Uterus (tissue), 4 donors: ENCODE results near the gene COLGALT1. TPM values are rescaled to one million over a fixed set of nuclear protein-coding genes. Genes with fewer than 3 reads are reported as not detected.
A peak's percentile ranks its signal among the peaks of the same experiment; 100 is the strongest.

ENCODE experiments used
- DNase-seq, 2 donors: peaks; one replicate each; pipeline ENCODE4 v3.0.0-alpha.2; 2019 to 2020
- H3K27ac ChIP-seq, 2 donors: fragments of 200-600 bp; sonication (generic); 1 replicate in 1 of 2; 2 replicates in 1 of 2; pipeline ENCODE4 v1.5.1; 2016 to 2018
- H3K27me3 ChIP-seq, 2 donors: fragments of 200-600 bp; sonication (generic); one replicate each; pipeline ENCODE4 v1.5.1; 2018 to 2019; ENCODE audit warnings: control low read depth in 1 of 2
- H3K36me3 ChIP-seq, 2 donors: fragments of 200-600 bp; sonication (generic); one replicate each; pipeline ENCODE4 v1.5.1; 2019; ENCODE audit warnings: control low read depth in 1 of 2
- H3K4me1 ChIP-seq, 2 donors: fragments of 200-600 bp; sonication (generic); one replicate each; pipeline ENCODE4 v1.5.1; 2018 to 2019; ENCODE audit warnings: control low read depth in 1 of 2
- H3K4me3 ChIP-seq, 2 donors: fragments of 200-600 bp; sonication (generic); 1 replicate in 1 of 2; 2 replicates in 1 of 2; pipeline ENCODE4 v1.5.1; 2018 to 2019; ENCODE audit warnings: mild to moderate bottlenecking in 1 of 2
- H3K9me3 ChIP-seq, 2 donors: fragments of 200-600 bp; sonication (generic); one replicate each; pipeline ENCODE4 v1.5.1; 2019; ENCODE audit warnings: control low read depth in 1 of 2
- POLR2A ChIP-seq, 2 donors: fragments of 450-650 bp; IDR thresholded peaks; one replicate each; pipeline ENCODE4 v1.6.1; 2016; ENCODE audit warnings: antibody characterized with exemption in 2 of 2, mild to moderate bottlenecking in 1 of 2, moderate library complexity in 1 of 2
- intact Hi-C: fragments of 100-400 bp; cut with DNase I; formaldehyde crosslinking; loops from one replicate; pipeline ENCODE4 v1.15.1; 2023; ENCODE audit warnings: low total_unique reads
- total RNA-seq, 4 donors: library from RNA; depleted of rRNA in 3 of 4; stranded (reverse); fragments of >200 nt in 3 of 4; gene quantifications; one replicate each; pipeline versions ENCODE4 v1.1.0 to v1.2.4, GENCODE V29; 2014 to 2023
- TF ChIP-seq, protein P1 (sequence below), 4 experiments: fragments of 200-600 bp in 2 of 4; fragments of 450-650 bp in 2 of 4; sonication (generic) in 2 of 4; IDR thresholded peaks; one replicate each; pipeline ENCODE4 v1.5.1; 2016 to 2019; ENCODE audit warnings: antibody characterized with exemption in 4 of 4, mild to moderate bottlenecking in 2 of 4, moderate library complexity in 1 of 4
- donor health status: DM: yes; HTN: yes; CAD: no.

The COLGALT1 gene
- total RNA-seq, 4 donors from 2014 or later = 24.6 to 56.6 (median 52.0) TPM

DNA sequence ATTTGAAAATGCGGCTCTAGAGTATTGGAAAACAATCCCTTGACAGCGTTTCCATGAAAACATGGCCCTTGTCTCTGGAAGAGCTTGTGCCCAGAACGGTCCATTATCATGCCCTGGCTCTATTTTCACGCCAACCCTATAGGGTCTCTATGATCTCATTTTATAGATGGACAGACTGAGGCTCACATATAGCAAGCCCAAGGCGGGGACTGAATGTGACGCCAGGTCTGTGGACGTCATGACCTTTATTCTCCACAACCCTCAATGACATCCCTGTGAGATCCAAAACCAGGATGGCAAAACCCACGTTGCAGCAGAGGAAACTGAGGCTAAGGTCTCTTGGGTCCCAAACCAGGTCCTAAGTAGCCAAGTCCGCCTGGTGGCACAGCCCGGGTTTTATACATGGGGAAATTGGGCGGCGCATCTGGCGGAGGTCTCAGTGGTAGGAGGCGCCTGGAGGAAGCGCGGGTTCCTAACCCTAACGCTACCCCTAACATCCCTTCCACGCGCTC is 425 bp upstream of the COLGALT1 start:
- H3K9me3 ChIP-seq = no peaks in the 10 kb centered on the region
- H3K4me3 ChIP-seq = peak overlapping the region; percentile 76 to 99
- intact Hi-C loops = no loop called here
- TF ChIP-seq POLR2A (IDR thresholded peaks at IDR 0.05) = no peak
- peaks cover 0 to 8% of the 10 kb centered on the region in 2 donors for H3K4me1 ChIP-seq
- H3K27me3 ChIP-seq = no peaks in the 10 kb centered on the region
- peak overlapping the region; percentile 62 to 80 for H3K27ac ChIP-seq
- no peaks in the 10 kb centered on the region for H3K36me3 ChIP-seq
- no peak for DNase-seq

DNA sequence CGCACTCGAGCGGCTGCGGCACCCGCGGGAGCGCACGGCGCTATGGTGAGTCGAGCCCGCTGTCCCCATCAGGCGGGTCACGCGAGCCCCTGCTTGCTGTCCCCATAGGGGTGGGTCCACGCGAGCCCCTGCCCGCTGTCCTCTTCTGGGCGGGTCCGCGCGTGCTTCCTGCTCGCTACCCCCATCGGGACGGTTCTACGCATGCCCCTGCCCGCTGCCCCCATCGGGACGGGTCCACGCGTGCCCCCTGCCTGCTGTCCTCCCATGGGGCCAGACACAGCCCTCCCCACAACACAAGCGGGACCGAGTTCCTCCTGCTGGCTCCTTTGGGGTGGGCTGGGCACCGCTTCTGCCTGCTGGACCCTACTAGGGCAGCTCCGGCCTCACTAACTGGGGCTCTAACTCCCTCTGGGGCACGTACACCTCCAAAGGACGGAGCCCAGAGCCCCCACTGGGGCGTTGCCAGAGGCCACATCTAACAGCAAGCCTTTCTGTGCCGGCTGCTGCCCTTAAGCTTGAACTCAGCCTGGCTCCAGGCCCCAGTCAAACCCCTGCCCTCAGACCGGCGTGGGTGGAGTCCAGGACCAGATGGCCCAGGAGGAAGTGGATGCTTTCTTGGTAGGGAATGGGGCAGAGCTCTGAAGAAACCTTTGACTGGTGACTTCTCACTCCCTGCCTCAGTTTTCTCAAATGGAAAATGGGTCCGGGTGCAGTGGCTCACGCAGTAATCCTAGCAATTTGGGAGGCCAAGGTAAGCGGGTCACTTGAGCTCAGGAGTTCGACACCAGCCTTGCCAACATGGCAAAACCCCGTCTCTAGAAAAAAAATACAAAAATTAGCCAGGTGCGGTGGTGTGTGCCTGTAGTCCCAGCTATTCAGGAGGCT is 722 bp downstream of the COLGALT1 start:
- H3K4me3 ChIP-seq = peak overlapping the region; percentile 76 to 99
- H3K4me1 ChIP-seq = peaks cover 0 to 8% of the 10 kb centered on the region in 2 donors
- H3K9me3 ChIP-seq = no peaks in the 10 kb centered on the region
- peak overlapping the region; percentile 78 to 80 for H3K27ac ChIP-seq
- peak; percentile 36 to 55 for DNase-seq
- H3K36me3 ChIP-seq = no peaks in the 10 kb centered on the region
- no peak for TF ChIP-seq POLR2A (IDR thresholded peaks at IDR 0.05)
- TF ChIP-seq, protein P1, sequence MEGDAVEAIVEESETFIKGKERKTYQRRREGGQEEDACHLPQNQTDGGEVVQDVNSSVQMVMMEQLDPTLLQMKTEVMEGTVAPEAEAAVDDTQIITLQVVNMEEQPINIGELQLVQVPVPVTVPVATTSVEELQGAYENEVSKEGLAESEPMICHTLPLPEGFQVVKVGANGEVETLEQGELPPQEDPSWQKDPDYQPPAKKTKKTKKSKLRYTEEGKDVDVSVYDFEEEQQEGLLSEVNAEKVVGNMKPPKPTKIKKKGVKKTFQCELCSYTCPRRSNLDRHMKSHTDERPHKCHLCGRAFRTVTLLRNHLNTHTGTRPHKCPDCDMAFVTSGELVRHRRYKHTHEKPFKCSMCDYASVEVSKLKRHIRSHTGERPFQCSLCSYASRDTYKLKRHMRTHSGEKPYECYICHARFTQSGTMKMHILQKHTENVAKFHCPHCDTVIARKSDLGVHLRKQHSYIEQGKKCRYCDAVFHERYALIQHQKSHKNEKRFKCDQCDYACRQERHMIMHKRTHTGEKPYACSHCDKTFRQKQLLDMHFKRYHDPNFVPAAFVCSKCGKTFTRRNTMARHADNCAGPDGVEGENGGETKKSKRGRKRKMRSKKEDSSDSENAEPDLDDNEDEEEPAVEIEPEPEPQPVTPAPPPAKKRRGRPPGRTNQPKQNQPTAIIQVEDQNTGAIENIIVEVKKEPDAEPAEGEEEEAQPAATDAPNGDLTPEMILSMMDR (IDR thresholded peaks at IDR 0.05) = no peak
- intact Hi-C loops = no loop called here
- H3K27me3 ChIP-seq = no peaks in the 10 kb centered on the region

DNA sequence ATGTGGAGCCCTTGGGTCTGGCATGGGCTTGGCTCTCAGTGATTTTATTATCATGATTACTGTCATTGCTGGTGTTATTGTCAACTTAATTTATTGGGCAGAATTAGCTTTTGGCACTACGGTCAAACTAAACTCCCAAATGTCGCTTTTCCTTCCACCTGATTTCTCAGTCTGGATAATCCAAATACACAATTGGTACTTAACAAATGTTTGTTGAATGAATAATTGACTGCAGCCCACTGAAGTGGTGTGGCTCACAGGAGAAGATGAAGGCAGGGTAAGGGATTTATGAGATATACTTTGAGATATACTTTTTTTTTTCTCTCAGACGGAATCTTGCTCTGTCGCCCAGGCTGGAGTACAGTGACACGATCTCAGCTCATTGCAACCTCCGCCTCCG is 1.5 kb downstream of the COLGALT1 start:
- intact Hi-C loops = no loop called here
- no peak for DNase-seq
- H3K4me3 ChIP-seq = peak overlapping the region in 1 of 2 donors; percentile 76
- no peaks in the 10 kb centered on the region for H3K27me3 ChIP-seq
- H3K4me1 ChIP-seq = peaks cover 0 to 8% of the 10 kb centered on the region in 2 donors
- no peaks in the 10 kb centered on the region for H3K36me3 ChIP-seq
- H3K27ac ChIP-seq = no peak overlapping the region
- TF ChIP-seq POLR2A (IDR thresholded peaks at IDR 0.05) = no peak
- TF ChIP-seq, protein P1 (IDR thresholded peaks at IDR 0.05) = no peak
- no peaks in the 10 kb centered on the region for H3K9me3 ChIP-seq

DNA sequence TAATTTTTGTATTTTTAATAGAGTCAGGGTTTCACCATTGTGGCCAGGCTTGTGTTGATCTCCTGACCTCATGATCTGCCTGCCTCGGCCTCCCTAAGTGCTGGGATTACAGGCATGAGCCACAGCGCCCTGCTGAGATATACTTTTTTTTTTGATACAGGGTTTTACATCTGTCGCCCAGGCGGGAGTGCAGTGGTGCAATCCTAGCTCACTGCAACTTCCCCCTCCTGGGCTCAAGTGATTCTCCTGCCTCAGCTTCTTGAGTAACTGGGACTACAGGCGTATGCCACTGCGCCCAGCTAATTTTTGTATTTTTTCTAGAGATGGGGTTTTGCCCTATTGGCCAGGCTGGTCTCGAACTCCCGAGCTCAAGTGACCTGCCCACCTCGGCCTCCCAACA is 2.0 kb downstream of the COLGALT1 start:
- intact Hi-C loops = no loop called here
- no peak overlapping the region for H3K4me3 ChIP-seq
- H3K27ac ChIP-seq = no peak overlapping the region
- no peak for TF ChIP-seq POLR2A (IDR thresholded peaks at IDR 0.05)
- TF ChIP-seq, protein P1 (IDR thresholded peaks at IDR 0.05) = no peak
- H3K27me3 ChIP-seq = no peaks in the 10 kb centered on the region
- no peaks in the 10 kb centered on the region for H3K36me3 ChIP-seq
- no peaks in the 10 kb centered on the region for H3K9me3 ChIP-seq
- DNase-seq = no peak
- H3K4me1 ChIP-seq = peaks cover 0 to 8% of the 10 kb centered on the region in 2 donors

DNA sequence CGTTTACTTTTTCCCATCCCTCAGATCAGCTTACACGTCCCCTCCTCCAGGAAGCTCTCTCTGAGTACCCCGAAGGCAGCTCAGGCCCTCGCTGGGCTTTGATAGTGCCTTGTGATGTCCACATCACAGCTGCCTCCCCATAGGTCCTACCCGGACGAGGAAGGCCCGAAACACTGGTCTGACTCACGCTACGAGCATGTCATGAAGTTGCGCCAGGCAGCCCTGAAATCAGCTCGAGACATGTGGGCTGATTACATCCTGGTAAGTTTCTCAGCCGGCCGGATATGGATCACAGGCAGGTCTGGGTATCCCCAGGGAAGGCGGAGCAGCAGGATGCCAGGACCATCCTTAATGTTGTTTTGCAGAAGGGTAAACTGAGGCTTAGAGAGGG is 4.8 kb downstream of the COLGALT1 start:
- no peak overlapping the region for H3K4me3 ChIP-seq
- no peaks in the 10 kb centered on the region for H3K27me3 ChIP-seq
- peaks cover 0 to 8% of the 10 kb centered on the region in 2 donors for H3K4me1 ChIP-seq
- TF ChIP-seq POLR2A (IDR thresholded peaks at IDR 0.05) = no peak
- TF ChIP-seq, protein P1 (IDR thresholded peaks at IDR 0.05) = no peak
- intact Hi-C loops = no loop called here
- H3K36me3 ChIP-seq = no peaks in the 10 kb centered on the region
- peak; percentile 46 to 50 for DNase-seq
- no peaks in the 10 kb centered on the region for H3K9me3 ChIP-seq
- H3K27ac ChIP-seq = peak overlapping the region in 1 of 2 donors; percentile 19
